RWPE2 (cell line): ENCODE results near the gene SLC16A9.

ENCODE experiments used
- ATAC-seq: fragments of 200-7000 bp; cut with Tn5 transposase; 3 replicates; pipeline ENCODE4 v1.9.1; 2021; ENCODE audit warnings: low read depth
- DNase-seq: peaks from one replicate; pipeline ENCODE4 v3.0.0-alpha.2; 2020; ENCODE audit warnings: low spot score
- H3K27ac ChIP-seq: fragments of 450-650 bp; 2 replicates; pipeline ENCODE4 v1.5.1; 2017; ENCODE audit warnings: mild to moderate bottlenecking; ENCODE audit not compliant: poor library complexity, severe bottlenecking
- H3K27me3 ChIP-seq: fragments of 250-450 bp; sonication (Bioruptor Pico); 2 replicates; pipeline ENCODE4 v1.5.1; 2021; ENCODE audit warnings: mild to moderate bottlenecking, moderate library complexity; ENCODE audit not compliant: insufficient read depth, poor library complexity, severe bottlenecking
- H3K36me3 ChIP-seq: fragments of 250-450 bp; sonication (Bioruptor Pico); 2 replicates; pipeline ENCODE4 v1.5.1; 2020; ENCODE audit warnings: low read depth, mild to moderate bottlenecking, moderate library complexity
- H3K4me1 ChIP-seq: fragments of 250-450 bp; sonication (Bioruptor Pico); 2 replicates; pipeline ENCODE4 v1.5.1; 2021; ENCODE audit warnings: mild to moderate bottlenecking, moderate library complexity; ENCODE audit not compliant: insufficient read depth, poor library complexity, severe bottlenecking
- H3K4me3 ChIP-seq: fragments of 250-450 bp; sonication (Bioruptor Pico); 2 replicates; pipeline ENCODE4 v1.5.1; 2021; ENCODE audit warnings: mild to moderate bottlenecking, moderate library complexity; ENCODE audit not compliant: severe bottlenecking
- H3K9me3 ChIP-seq: fragments of 250-450 bp; sonication (Bioruptor Pico); 2 replicates; pipeline ENCODE4 v1.5.1; 2021; ENCODE audit warnings: mild to moderate bottlenecking, moderate library complexity; ENCODE audit not compliant: severe bottlenecking
- CTCF ChIP-seq: fragments of 450-650 bp; IDR thresholded peaks from one replicate; pipeline ENCODE4 v1.5.1; 2017; ENCODE audit warnings: mild to moderate bottlenecking, moderate library complexity; ENCODE audit not compliant: poor library complexity, severe bottlenecking

Gene SLC16A9

DNA sequence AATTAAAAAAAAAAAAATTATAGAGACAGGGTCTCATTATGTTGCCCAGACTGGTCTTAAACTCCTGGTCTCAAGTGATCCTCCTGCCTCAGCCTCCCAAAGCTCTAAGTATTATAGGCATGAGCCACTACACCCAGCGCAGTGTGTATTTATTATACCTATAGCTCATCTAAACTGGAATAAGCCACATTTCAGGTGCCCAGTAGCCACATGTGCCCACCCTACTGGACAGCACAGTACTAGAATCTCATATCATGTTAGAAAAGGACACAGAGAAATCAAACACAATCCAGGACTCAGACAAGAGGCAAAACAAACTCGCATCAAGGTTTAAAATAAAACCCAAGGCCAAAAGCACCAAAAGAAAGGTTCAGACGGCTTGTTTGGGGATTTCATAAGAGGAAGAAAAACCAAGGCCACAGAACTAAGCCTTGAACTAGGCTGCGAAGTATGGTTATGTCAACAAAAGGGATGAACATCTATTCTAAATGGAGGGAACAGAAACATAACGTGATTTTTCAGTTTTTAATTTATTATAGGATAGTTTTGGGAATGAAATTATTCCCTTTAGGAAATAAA lies 32.3 kb downstream of the SLC16A9 start:
- no peak overlapping the region for H3K4me3 ChIP-seq
- H3K27ac ChIP-seq: no peak overlapping the region

DNA sequence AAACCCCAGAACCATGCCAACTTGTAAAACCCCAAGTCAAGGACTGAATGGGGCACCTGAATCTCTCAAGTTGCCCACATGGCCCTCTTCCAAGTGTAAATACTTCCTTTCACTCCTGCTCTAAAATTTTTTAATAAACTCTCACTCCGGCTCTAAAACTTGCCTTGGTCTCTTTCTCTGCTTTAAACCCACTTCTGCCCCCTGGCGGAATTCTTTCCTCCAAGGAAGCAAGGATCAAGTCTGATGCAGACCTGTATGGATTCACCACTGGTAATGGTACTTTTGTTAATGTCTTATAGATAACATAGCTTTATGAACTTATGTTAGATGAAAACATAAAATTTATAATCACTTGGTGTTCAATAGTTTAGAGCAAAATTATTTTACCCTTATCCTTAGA lies 33.8 kb downstream of the SLC16A9 start:
- Histone ChIP-seq H3K4me3 (no peak overlapping the region), H3K36me3 (no peaks in the 10 kb centered on the region), H3K27me3 (no peaks in the 10 kb centered on the region), H3K4me1 (peaks cover 18% of the 10 kb centered on the region), H3K9me3 (no peaks in the 10 kb centered on the region), H3K27ac (no peak overlapping the region)
- TF ChIP-seq CTCF: no peak
- ATAC-seq (no peak), DNase-seq (no peak)

More for the DNA sequence above, 32.3 kb downstream of the SLC16A9 start:
- no peak for TF ChIP-seq CTCF
- H3K36me3 ChIP-seq: no peaks in the 10 kb centered on the region
- no peaks in the 10 kb centered on the region for H3K9me3 ChIP-seq
- DNase-seq: no peak
- peaks cover 18% of the 10 kb centered on the region for H3K4me1 ChIP-seq
- ATAC-seq: no peak
- H3K27me3 ChIP-seq: no peaks in the 10 kb centered on the region

GRCh38 chr10:59674215-59674836 lies 35.3 kb downstream of the SLC16A9 start:
- ATAC-seq (peak; percentile 82), DNase-seq (no peak)
- H3K9me3 ChIP-seq: no peaks in the 10 kb centered on the region
- TF ChIP-seq CTCF: no peak
- H3K36me3 ChIP-seq: no peaks in the 10 kb centered on the region
- H3K27me3 ChIP-seq: no peaks in the 10 kb centered on the region
- peaks cover 10% of the 10 kb centered on the region for H3K4me1 ChIP-seq
- H3K27ac ChIP-seq: peak overlapping the region; percentile 29
- H3K4me3 ChIP-seq: no peak overlapping the region

GRCh38 chr10:59672150-59672875 lies 37.3 kb downstream of the SLC16A9 start:
- Histone ChIP-seq H3K4me1 (peaks cover 8% of the 10 kb centered on the region), H3K4me3 (no peak overlapping the region), H3K27ac (no peak overlapping the region), H3K36me3 (no peaks in the 10 kb centered on the region), H3K27me3 (no peaks in the 10 kb centered on the region), H3K9me3 (no peaks in the 10 kb centered on the region)
- DNase-seq (no peak), ATAC-seq (no peak)
- TF ChIP-seq CTCF: no peak
